ENCODE results near the gene MBLAC1. TPM values are rescaled to one million over a fixed set of nuclear protein-coding genes. Genes with fewer than 3 reads are reported as not detected.

MBLAC1 gene
- total and polyA plus RNA-seq, 9 of the 15 experiments (the other 6 are each of a cell fraction or from before 2014, with no cell fraction given) = 0.03 to 3.1 (median 0.52) TPM

GRCh38 chr7:100101016-100101862, 25.5 kb upstream of the MBLAC1 start, which contains the start of the genes AP4M1 and MCM7 (continued):
- peak; percentile 64 for TF ChIP-seq SP2 (IDR thresholded peaks at IDR 0.05; ENCODE audit: extremely low read depth, low read depth, low read length, poor library complexity, severe bottlenecking)
- TF ChIP-seq MXI1 (IDR thresholded peaks at IDR 0.05; ENCODE audit: low read depth, low read length) = 0 out of 2 replicates have a peak, but pooled peaks have one; percentile 60
- no peak for TF ChIP-seq SMAD3 (CRISPR knock-in tag; conservative IDR thresholded peaks at IDR 0.05)
- peak; percentile 89 for TF ChIP-seq CREM (IDR thresholded peaks at IDR 0.05; ENCODE audit: low read depth)
- peak; percentile 99 for TF ChIP-seq SAP30 (IDR thresholded peaks at IDR 0.05; ENCODE audit: borderline replicate concordance, insufficient read depth, low read depth, low read length, poor library complexity, severe bottlenecking)
- peak in 1 of 3 experiments; percentile 45; a peak in 1 of 6 replicates for TF ChIP-seq ZBTB11 (CRISPR knock-in tag; IDR thresholded peaks at IDR 0.05)
- 0 out of 2 replicates have a peak, but pooled peaks have one; percentile 11 for TF ChIP-seq RNF219 (CRISPR knock-in tag; IDR thresholded peaks at IDR 0.05)
- no peak for TF ChIP-seq KLF1 (tag; IDR thresholded peaks at IDR 0.05)
- peak; percentile 97 for TF ChIP-seq ZNF511 (CRISPR knock-in tag; IDR thresholded peaks at IDR 0.05)
- TF ChIP-seq FUS (optimal IDR thresholded peaks at IDR 0.05; ENCODE audit: low read depth, low read length) = peak; percentile 66
- TF ChIP-seq TFE3 (CRISPR knock-in tag; IDR thresholded peaks at IDR 0.05) = peak; percentile 96
- TF ChIP-seq NFIC (IDR thresholded peaks at IDR 0.05) = 0 out of 2 replicates have a peak, but pooled peaks have one; percentile 29
- peak; percentile 47 for TF ChIP-seq ATF7 (IDR thresholded peaks at IDR 0.05)
- peak; percentile 79 for TF ChIP-seq EGR1 (conservative IDR thresholded peaks at IDR 0.05)
- TF ChIP-seq RFX5 (IDR thresholded peaks at IDR 0.05; ENCODE audit: low read depth, low read length) = 0 out of 2 replicates have a peak, but pooled peaks have one; percentile 29
- peak; percentile 58; the same call in 1 of the 2 replicates for TF ChIP-seq ZNF766 (CRISPR knock-in tag; conservative IDR thresholded peaks at IDR 0.05)
